Brain pericyte (primary cell): ENCODE measurements around the gene VWA8.
A peak's percentile ranks its signal among the peaks of the same experiment; 100 is the strongest.

Source experiments
- DNase-seq: peaks from one replicate; pipeline ENCODE4 v3.0.0-alpha.2; 2012; ENCODE audit warnings: low read depth, low spot score

The VWA8 gene

DNA sequence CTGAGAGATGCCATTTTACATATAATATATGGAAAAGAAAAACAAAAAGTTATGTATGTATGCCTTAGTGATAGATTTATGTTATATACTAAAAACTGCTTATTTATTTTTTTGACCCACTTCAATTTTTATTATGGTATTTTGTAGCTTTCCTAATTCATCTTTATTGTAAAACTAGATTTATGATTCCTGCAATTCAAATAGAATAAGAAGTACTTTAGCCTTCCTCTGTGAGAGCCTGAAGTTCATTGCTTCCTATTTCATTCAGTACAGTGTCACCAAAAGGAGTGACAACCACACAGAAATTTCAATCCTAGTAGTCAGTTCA is 345.4 kb downstream of the VWA8 start:
- no peak for DNase-seq

DNA sequence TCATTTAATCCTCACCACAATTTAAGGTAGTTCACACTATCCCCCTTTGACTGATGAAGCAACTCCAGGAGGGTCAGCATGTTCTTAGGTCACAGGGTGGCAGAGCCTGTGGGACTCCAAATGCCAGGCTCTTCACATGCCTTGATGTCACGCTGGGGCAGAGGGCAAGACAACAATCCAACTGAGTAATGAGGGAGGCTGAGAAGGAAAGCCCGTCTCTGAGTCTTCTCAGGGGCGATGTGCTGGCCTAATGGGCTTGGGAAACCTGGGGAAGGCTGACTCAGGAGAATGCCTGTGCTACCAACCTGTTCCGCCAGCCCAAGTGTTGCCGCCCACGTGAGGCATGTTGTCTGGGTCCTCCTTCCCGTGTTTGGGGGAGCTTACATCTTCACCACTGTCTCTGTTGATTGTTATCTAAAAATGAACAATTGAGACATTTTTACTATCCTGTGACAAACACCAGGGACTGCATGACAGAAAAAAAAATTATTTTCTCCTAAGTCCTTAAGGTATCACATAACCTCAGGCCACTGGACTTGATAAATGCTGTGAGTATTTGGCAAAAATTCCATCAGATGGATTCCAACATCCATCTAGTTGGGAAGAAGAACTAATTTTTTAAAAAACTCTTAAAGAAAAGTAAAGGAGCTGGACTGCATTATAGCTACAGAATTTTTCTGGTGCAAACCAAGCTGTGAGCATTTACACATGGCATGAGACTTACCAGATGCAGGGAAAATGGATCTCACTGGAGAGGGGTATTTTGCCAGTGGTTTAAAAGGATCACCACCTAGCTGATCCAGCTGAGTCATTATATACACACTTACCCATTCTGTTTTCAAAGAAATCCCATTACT is 346.0 kb downstream of the VWA8 start:
- peak; percentile 12 for DNase-seq

DNA sequence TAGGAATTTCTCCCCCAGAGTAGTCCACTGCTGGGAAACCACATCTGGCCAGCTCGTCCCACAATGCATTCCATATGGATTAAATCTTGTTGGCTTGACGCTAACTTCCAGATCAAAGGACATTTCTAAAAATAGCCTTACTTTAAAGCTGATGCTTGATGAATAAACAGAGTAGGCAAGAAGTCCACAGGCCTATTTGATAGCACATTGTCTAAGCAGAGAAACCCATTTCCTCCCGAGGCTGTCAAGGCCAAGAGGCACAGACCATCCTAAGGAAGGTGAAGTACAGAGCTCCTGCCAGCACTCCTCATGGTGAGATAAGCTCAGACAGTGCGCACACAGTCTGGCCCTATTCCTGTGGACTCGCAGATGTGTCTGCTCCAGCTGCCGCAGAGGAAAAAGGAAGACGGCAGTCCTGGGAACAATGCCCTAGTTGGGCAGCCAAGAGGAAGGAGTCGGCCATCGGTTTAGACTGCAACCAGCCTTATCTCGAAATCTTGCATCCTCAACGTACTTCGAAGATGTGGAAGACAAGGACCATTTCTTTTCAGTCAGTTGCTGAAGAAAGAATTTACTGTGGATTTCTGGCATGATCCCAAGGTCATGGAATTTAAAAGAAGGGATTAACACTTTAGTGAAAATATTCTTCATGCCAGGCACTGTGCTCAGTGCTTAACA is 346.8 kb downstream of the VWA8 start:
- peak; percentile 45 for DNase-seq

GRCh38 chr13:41613471-41613870 is 347.4 kb downstream of the VWA8 start:
- no peak for DNase-seq

DNA sequence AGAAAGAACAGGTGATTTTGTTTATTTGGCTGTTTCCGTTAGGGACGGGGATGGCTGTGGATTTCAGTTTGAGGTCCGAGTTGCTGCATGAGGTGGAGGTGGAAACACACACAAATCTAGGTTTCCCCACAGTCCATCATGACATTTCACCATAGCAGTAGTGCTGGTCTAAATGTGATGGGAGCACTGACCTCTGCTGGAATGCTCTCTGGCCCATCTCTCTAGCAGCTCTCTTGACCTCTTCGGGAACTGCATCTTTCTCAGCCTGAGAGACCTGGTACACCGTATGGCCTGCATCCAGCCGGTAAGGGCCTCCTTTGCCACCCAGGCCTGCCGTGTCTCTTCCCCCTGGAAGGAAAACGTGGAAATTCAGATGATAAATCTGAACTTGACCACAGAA is 349.5 kb downstream of the VWA8 start:
- DNase-seq: no peak

DNA sequence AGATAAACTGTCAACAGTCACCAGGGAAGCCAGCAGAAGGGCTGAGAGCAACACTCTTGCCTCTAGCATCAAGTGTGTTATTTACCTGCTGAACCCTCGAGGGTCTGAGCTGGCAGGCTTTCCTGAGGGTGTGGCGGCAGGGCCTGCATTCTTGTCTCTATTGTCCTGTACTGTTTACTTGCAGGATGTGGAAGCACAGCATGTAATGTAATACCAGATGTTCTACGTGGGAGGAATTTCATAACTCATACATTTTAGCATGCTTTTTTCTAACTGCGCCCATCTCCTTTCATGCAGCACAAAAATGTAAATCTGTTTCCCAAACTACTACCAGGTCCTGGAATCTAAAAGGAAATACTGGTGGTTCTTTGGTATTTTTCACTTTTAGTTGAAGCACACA is 350.5 kb downstream of the VWA8 start:
- DNase-seq: no peak

DNA sequence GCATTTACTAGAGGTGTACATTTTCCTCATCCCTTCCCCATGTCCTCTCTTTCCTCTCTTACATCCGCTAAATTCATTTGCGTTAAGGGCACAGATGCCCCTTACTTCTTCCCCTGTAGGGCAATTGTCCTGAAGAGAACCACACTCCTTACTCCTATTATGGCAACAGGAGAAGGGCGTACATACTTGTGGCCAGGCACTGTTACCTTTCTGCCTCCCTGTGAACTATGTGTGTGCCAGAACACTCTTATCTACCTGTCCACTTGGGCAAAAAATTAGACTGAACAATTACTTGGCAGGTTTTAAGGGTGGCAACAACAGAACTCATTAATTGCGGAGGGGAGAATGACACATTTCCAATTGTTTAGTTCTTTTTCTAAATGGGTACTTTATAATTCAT is 351.1 kb downstream of the VWA8 start:
- no peak for DNase-seq

- DNase-seq: no peak
These were observed 352.1 kb downstream of the VWA8 start for GRCh38 chr13:41608839-41609177.

DNA sequence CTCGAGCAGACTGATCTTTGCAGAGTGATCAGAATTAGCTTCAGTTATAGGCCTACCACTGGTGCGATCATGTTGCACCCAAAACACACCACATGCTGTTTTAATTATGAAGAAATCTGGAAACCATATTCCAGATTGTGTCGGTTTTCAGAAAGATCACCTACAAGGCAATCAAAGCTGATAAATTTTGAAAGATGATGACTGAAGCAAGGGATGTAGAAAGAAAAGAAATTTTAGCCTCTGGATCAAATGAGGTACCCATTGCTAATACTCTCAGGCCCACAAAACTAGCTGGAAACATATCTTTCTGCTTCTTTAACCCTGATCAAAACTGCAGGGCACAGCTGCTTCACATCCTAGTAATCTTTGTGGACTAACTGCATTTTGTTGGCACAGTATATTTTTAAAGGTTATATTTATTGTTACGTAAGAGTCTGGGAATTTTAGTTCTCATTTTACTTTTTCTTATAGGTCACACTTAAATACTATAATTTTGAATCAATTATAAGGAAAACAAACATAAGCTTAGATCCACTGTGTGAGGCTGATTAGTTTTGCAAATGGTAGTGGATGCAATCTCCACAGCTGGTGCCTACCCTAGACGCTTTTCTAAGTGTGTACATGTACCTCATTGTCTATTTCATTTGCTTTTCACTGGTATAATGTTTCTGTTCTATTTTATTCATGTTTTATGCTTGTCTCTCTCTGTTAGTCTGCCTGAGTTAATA is 352.6 kb downstream of the VWA8 start:
- DNase-seq: no peak

DNA sequence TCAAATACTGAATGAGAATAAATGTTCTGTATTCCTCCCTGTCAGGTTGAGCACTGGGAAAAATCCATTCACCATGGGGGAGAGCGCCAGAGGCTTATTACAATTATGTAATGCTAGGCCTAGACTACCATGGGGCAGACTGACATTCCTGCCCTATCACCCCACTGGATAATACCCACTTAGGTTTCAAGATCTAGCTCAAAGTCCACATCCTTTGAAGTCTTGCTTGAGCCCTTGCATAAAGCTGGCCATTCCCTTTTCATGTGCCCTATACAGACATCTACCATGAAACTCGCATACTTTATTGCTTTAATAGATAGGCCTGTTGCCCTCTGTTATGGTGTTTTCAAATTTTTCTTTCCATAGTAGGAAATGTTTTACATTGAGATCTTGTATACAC is 354.3 kb downstream of the VWA8 start:
- DNase-seq: no peak

- DNase-seq: no peak
These were observed 355.3 kb downstream of the VWA8 start for GRCh38 chr13:41605319-41606285.

DNA sequence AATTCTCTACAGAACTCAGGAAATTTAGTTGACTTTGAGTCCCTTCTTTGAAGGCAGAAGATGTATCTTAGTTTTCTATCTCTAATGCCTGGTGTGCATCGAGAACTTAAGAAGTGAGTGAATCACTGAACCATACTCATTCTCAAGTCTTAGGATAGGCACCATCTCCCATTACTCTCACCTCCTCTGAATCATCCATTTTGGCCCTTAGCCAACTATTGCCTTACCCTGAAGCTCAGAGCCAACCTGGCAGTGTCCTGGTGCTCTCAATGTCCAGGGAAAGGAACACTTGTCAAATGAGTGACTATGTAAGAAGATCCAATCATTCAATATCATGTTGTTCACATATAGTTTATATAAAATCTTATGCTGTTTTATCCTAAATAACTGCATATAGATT is 357.0 kb downstream of the VWA8 start:
- DNase-seq: no peak

DNA sequence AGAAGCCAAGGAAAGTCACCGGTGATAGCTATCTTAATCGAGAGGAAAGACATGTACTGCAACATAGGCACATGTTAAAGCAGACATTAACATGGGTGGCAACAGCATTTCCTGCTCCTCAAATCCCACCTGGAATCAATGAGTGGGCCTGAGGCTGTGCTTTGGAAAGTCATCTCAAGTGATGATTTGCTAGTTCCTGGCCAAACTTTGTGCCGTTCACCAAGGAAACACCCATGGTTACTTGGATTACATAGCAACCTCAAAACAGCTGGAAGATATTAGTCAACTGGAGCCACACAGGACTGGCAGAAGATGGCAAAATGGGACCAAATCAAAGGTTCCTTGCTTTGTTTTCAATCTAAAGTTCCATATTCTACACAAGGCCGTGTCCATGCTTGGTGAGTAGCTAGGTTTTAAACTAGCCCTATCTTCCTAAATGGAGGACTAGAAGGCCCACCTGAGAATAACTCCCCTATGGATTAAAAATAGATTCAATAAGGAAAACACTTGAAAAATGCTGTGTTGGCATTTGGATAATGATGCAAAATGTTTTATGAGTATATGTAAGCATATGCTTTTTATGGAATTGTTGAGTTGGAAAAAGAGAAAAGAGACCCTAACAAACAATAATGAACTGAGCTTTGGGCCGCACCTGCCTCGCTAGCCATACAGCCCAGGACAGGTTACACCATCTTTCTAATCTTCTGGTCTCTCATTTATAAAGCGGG is 359.0 kb downstream of the VWA8 start:
- DNase-seq: no peak

- no peak for DNase-seq
These were observed 361.3 kb downstream of the VWA8 start for GRCh38 chr13:41599619-41600018.

DNA sequence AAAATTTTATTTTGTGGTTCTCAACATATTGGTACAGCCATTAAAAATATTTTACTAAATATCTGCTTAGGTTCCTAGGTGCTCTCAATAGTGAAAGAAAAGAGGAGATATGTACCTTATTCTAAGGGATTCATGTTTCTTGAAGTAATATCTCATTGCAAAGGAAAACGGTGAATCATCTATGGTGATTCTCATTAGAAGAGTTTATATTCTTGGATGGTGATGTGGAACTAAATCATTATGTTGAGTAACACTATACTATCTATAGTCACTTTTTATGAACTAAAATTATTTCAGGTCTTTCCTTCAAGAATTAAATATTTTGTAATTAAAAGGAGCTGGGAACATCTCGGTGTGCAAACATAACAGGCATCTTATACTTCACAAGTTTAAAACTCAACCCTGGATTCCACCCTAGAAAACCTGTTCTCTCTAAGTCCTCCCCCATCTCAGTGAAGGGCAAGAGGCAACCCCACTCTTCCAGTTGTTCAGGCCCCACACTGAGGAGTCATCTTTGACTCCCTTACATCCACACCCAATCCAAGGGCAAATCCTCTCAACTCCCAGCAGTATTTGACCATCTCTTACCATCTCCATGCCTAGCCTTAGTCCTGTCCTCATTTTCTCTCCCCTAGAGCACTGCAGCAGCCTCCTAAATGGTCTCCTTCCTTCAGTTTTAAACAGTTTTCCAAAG is 363.4 kb downstream of the VWA8 start:
- no peak for DNase-seq

- no peak for DNase-seq
These were observed 364.7 kb downstream of the VWA8 start for GRCh38 chr13:41596190-41596589.

DNA sequence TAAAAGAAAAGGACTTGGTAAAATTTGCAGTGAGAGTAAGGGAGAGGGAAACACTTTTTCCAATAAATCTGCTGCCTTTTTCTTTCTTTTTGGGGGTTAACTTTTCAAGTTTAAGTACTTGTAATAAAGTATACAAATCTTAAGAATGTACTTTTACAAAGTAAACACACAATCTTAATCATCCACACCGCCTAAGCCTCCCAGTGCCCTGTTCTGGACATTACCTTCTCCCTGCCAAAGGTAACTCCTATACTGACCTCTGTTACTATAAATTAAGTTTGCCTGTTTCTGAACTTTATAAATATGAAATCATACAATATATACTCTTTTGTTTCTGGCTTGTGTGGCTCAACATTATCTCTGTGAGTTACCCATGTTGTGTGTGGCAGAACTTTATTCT is 365.6 kb downstream of the VWA8 start:
- DNase-seq: no peak

DNA sequence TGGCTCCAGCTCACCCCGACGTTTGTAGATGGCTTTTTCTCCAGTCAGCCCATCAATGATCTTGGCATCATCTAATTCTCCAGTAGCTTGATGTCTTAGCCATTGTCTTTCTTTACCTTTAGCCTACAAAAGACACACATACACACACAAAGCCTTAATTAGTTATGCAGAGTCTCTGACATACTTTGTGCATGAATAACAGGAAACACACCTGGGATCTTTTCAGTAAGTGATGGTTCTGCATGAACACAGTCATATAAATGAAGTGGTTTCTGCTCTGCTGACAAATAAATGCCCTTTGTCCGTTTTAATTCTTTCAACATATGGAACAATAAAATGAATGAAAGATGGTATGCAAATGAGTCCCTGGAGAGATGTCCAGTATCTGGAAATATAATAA is 370.3 kb downstream of the VWA8 start:
- no peak for DNase-seq

DNA sequence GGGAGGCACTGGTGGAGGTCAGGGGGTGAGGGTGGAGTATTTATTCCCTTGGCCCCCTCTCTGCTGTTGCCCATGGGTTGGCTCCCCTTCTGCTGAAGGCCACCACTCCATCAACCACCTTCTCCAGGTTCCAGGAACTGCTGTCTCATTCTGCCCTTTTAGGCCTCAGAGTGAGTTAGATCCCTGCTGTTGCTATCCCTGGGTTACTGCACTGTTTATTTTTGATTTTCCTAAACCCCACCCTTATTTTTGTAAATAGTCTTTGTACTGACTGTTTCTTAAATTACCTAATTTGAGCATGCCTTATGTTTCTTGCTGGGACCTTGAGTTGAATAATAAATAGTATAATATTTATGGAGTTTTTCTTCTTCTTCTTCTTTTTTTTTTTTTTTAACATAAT is 370.8 kb downstream of the VWA8 start:
- DNase-seq: no peak

DNA sequence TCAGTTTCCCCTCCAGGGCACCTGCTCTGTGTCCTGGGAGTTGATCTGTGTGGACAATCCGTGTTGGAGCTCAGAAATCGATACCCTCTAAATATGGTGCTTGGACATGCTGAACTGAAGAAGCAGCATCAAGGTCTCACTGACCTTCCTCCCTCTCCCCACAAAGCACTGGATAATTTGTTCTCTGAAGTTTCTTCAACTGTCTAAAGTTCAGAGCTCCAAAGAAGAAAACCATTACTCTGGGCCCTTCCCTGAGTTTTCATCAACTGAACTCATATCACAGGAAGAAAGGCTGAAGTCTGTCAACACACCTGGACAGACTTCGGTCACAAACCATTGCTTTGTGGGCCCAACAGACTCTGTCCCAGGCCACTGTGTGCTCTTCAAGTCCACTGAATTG is 371.5 kb downstream of the VWA8 start:
- DNase-seq: no peak
